ENCODE results near the gene UBA6.
"Not testable (repeated sequence)": the region's sequence is repeated elsewhere in the genome, so short reads cannot be mapped to it uniquely, and the experiment has no call there.

The UBA6 gene

GRCh38 chr4:67700738-67701516 lies at the start of gene UBA6:
TSS of gene UBA6 (minus strand) at chr4:67701155. CDS start at chr4:67701119, 36 bp downstream.
- DNase-seq = peak; percentile 97

- no peak for DNase-seq
Measured at GRCh38 chr4:67750691-67751090, 49.7 kb upstream of the UBA6 start.

GRCh38 chr4:67749286-67749685 lies 48.3 kb upstream of the UBA6 start:
- DNase-seq = no peak

DNA sequence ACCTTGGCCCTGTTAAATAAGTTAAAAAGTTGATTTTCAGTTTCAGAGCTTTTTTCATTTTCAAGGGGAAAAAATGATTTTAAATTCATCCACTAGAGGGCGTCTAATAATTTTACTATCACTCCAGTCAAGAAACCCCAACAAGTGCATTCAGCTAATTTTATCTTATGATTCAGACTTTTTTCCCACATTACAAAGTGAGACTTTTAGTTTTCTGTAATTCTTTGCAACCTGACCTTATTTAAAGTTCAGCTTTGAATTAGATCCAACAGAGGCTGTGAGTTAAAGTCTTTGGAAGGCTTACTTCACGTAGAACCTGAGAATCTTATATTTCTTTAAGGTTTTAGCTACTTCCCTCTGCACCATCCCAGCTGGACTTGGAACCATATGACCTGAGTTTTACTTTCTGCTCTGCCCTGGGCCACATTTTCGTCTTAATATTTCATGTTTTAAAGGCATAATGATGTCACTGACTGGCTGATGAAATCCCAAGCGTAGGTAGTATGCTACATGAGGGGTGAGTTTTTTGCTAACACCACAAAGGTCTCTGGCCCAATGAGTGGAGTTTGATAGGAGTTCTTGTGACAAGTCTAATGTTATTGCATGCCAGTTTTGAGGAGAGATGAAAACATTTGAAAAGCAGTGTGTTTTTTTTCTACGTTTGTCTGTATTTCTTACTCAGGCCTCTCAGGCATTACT lies 46.0 kb upstream of the UBA6 start:
- no peak for DNase-seq

- DNase-seq = no peak
Measured at GRCh38 chr4:67744561-67745283, 43.8 kb upstream of the UBA6 start.

DNA sequence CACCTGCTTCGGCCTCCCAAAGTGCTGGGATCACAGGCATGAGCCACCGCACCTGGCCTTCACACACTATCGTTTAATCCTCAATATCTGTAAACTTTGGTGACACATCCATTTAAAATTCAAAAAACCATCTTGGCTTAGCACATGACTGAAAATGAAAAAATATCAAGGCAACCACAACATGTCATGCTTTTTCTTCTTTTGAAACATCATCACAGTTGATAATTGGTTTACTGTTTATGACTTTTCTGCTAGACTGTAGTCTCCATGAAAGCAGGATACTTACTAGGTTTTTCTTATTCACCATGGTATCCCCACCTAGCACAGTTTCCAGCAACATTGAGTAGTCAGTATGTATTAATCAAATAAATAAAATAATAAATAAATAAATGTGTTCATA lies 42.2 kb upstream of the UBA6 start:
- no peak for DNase-seq

DNA sequence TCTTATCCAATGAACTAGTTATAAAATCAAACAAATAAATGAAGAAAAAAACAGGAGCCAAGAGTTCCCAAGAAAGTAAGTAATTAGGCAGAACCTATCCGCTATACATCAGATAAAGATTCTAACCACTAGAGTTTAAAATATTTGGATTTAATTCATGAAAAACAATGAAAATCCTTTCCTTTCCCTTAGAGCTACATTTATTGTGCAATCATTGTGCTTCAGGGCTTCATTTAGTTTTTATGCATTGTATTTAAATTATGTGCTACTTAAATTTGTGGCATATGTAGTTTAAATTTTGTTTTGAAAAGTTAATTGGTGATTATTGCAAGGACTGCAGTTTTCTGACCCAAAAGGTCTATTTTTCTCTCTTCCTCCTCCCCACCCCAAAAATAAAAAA lies 35.3 kb upstream of the UBA6 start:
- DNase-seq = no peak

DNA sequence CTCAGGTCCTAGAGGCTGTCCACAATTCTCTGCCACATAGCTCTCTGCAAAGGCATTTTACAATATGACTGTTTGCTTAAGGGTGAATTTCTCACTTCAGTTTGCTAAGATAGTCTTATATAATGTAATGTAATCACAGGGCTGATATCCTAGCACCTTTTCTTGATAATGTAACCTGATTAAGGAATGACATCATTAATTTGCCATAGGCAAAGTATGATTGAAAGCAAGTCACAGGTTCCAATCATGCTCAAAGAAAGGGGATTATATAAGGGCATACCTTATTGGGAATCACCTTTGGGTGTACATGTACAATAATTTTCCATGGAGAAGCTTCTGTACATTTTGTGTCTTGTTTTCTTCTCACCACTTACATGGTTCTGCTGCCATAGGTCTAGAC lies 34.4 kb upstream of the UBA6 start:
- DNase-seq = no peak

- DNase-seq = not testable (repeated sequence)
Measured at GRCh38 chr4:67730511-67730910, 29.6 kb upstream of the UBA6 start.

GRCh38 chr4:67727124-67727850 lies 26.3 kb upstream of the UBA6 start:
- DNase-seq = no peak

DNA sequence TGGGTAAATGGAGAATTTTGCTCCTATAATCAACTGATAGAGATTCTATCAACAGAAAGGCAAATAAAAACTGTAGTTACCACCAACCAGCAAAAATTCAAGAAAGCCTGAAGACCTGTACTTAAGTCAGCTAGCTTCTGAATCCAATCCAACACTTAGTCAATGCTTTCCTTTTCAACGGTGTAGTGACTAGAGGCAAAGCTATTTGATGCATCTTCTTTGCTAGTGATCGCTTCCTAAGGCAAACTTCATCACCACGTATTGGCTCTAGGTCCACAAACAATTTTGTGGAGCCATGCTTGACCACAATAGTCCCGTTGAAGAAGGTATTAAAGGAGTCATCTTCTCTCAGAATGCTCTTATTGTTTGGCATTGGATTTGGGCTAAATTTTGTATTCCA lies 25.0 kb upstream of the UBA6 start:
- DNase-seq = no peak

GRCh38 chr4:67725132-67725531 lies 24.2 kb upstream of the UBA6 start:
- no peak for DNase-seq

GRCh38 chr4:67723949-67724348 lies 23.0 kb upstream of the UBA6 start:
- DNase-seq = no peak

GRCh38 chr4:67723341-67723740 lies 22.4 kb upstream of the UBA6 start:
- DNase-seq = no peak

DNA sequence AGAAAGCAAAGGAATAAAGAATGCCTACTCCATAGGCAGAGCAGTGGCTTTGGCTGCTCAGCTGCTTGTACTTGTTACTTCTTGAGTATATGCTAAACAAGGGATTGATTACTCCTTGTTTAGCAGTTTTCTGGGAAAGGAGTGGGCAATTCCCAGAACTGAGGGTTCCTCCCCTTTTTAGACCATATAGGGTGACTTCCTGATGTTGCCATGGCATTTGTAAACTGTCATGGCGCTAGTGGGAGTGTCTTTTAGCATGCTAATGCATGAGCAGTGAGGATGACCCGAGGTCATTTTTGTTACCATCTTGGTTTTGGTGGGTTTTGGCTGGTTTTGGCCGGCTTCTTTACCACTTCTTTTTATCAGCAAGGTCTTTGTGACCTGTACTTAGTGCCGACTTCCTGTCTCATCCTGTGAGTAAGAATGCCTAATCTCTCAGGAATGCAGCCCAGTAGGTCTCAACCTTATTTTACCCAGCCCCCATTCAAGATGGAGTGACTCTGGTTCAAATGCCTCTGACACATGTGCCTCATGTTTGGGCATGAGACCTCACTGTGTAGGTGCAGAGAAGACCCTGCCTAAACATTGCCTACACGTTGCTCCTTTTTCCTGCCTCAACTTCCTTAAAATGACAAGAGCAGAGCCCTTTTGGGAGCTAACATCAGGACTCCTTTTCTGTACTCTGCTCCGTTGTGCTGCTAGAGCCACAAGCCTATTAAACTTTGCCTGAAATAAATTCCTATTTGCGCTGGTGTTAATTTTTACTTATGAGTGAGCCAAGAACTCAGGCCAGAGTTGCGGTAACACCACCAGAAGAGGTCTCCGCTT lies 21.0 kb upstream of the UBA6 start:
- DNase-seq = no peak

GRCh38 chr4:67721315-67721769 lies 20.4 kb upstream of the UBA6 start:
- no peak for DNase-seq

DNA sequence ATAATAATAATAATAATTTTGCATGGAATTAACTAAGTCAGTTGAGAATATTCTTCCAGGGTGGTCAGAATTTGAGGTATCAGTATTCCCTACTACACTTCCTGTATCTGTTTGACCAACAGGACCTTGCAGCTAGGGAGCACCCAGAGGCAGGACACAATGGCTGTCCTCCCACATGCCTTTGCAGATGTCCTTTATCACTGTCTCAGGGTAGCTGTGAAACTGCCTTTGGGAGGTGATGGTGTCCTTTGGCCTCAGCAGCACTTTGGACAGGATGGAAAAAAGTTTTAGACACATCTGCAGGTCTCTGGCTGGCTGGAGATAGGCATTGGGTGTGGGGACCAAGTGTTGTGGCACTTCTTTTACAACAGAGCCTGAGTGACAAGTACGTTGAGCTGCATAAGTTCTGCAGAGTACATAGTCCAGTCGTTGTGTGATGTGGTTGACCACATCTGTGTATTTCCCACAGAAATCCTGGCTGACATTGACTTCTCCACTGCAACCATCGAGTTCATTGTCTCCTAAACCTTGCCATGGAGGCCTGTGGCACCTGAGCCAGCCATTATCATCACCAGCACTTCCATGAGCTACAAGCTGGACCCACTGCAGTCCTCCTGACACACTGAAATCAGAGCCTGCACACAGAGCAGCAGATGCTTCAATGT lies 19.1 kb upstream of the UBA6 start:
- no peak for DNase-seq

DNA sequence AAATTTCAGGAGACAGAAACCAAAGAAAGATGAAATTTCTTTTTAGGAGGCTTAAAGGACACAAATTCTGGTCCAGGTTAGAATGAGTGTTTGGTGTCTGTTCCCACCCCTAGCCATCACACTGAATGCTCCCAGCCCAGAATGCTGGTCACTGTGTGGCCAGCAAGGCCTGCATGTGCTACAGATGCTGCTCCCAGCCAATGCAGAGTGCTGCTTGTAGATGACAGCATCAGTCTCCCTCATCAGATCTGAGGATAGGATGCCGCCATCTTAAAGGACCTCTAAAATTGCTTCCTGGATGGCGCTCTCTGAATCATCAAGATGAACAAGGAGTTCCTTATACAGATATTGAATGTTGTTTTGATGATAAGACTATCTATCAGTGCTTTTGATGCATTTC lies 17.9 kb upstream of the UBA6 start:
- DNase-seq = no peak

- no peak for DNase-seq
Measured at GRCh38 chr4:67717586-67717985, 16.6 kb upstream of the UBA6 start.

DNA sequence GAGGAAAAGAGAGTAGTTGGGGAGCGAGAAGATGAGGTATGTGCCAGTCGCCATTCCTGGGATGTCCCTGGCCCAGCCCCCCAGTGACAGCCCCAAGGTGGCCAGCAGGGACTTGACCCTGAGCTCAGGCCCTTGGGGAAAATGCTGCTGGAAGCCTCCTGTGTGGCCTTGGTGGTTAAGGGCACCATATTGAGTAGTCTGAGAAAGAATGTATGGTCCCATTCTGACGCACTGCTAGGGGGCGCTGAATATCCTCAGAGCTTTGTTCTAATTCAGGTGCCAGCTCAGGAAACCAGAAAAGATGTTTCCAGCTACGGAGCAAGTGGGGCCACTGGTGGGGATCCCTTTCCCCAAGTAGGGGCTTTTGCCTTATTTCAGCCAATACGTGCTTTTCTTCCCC lies 14.0 kb upstream of the UBA6 start:
- no peak for DNase-seq

DNA sequence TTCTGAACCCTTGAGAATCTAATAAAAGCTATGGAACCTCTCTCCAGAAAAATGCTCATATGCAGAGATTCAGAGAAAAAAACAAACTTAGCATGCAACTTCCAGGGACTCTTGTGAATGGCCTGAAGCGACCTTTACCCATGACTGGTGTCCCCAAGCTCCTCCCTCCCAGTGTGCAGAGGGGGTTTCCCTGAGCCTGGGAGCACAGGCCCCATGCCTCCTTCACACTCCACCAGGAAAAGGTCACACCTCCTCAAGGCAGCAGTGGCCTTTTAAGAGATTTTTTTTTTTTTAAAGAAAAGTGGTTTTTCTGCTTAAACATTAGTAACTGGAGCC lies 13.3 kb upstream of the UBA6 start:
- no peak for DNase-seq
